GM23338 (cell line): ENCODE data around the gene PDZD11. TPM values are rescaled to one million over a fixed set of nuclear protein-coding genes. Genes with fewer than 3 reads are reported as not detected.
"Not testable (repeated sequence)": the region's sequence is repeated elsewhere in the genome, so short reads cannot be mapped to it uniquely, and the experiment has no call there.

Experiments
- ATAC-seq: fragments of 200-7000 bp; cut with Tn5 transposase; 3 replicates; pipeline ENCODE4 v1.9.1; 2020
- DNase-seq: peaks from one replicate; pipeline ENCODE4 v3.0.0-alpha.2; 2015; ENCODE audit warnings: low spot score
- H2AFZ ChIP-seq: fragments of 200-600 bp; sonication (generic); 2 replicates; pipeline ENCODE4 v1.8.0; 2016; ENCODE audit warnings: antibody characterized with exemption, mild to moderate bottlenecking, moderate library complexity
- H3F3A ChIP-seq: fragments of 200-600 bp; sonication (generic); replicated peaks from 2 replicates; pipeline ENCODE4 v1.8.0; 2017; ENCODE audit warnings: antibody characterized with exemption, mixed run types, low read depth
- H3K27ac ChIP-seq: fragments of 200-600 bp; sonication (generic); 2 replicates; pipeline ENCODE4 v1.6.1; 2016; ENCODE audit warnings: low read depth
- H3K27me3 ChIP-seq: fragments of 200-600 bp; sonication (generic); 2 replicates; pipeline ENCODE4 v1.8.0; 2016; ENCODE audit warnings: mild to moderate bottlenecking, mixed run types, moderate library complexity; ENCODE audit not compliant: insufficient read depth
- H3K36me3 ChIP-seq: fragments of 200-600 bp; sonication (generic); 2 replicates; pipeline ENCODE4 v1.8.0; 2016; ENCODE audit warnings: mild to moderate bottlenecking; ENCODE audit not compliant: insufficient read depth
- H3K4me1 ChIP-seq: fragments of 200-600 bp; sonication (generic); 2 replicates; pipeline ENCODE4 v1.8.0; 2016; ENCODE audit warnings: mild to moderate bottlenecking, moderate library complexity; ENCODE audit not compliant: insufficient read depth
- H3K4me2 ChIP-seq: fragments of 200-600 bp; sonication (generic); 2 replicates; pipeline ENCODE4 v1.7.1; 2017; ENCODE audit warnings: mixed run types
- H3K4me3 ChIP-seq: fragments of 200-600 bp; sonication (generic); 2 replicates; pipeline ENCODE4 v1.6.1; 2016; ENCODE audit warnings: mixed run types
- H3K79me2 ChIP-seq: fragments of 200-600 bp; sonication (generic); replicated peaks from 2 replicates; pipeline ENCODE4 v1.8.0; 2017; ENCODE audit warnings: mild to moderate bottlenecking; ENCODE audit not compliant: insufficient read depth
- H3K9me2 ChIP-seq: fragments of 200-600 bp; sonication (generic); 2 replicates; pipeline ENCODE4 v1.8.0; 2017; ENCODE audit not compliant: insufficient read depth
- H4K20me1 ChIP-seq: fragments of 200-600 bp; sonication (generic); replicated peaks from 2 replicates; pipeline ENCODE4 v1.8.0; 2017; ENCODE audit warnings: mild to moderate bottlenecking; ENCODE audit not compliant: insufficient read depth
- H3K27ac Mint-ChIP-seq: 2 replicates; pipeline ENCODE4 v1.8.0; 2020; ENCODE audit warnings: inconsistent platforms, mild to moderate bottlenecking, moderate library complexity, mixed read lengths
- H3K27me3 Mint-ChIP-seq: 3 replicates; pipeline ENCODE4 v1.8.0; 2022; ENCODE audit warnings: low read depth, mild to moderate bottlenecking, moderate library complexity, mixed read lengths, inconsistent platforms; ENCODE audit not compliant: insufficient read depth, poor library complexity
- H3K36me3 Mint-ChIP-seq: 3 replicates; pipeline ENCODE4 v1.8.0; 2021; ENCODE audit warnings: low read depth, mild to moderate bottlenecking, inconsistent platforms, moderate library complexity, mixed read lengths
- H3K4me1 Mint-ChIP-seq: 3 replicates; pipeline ENCODE4 v1.8.0; 2020; ENCODE audit warnings: mild to moderate bottlenecking, inconsistent platforms, mixed read lengths
- H3K4me3 Mint-ChIP-seq: 3 replicates; pipeline ENCODE4 v1.8.0; 2021; ENCODE audit warnings: moderate library complexity, mild to moderate bottlenecking, inconsistent platforms, mixed read lengths
- H3K9me3 Mint-ChIP-seq: 3 replicates; pipeline ENCODE4 v1.8.0; 2020; ENCODE audit warnings: moderate library complexity, mild to moderate bottlenecking, inconsistent platforms, mixed read lengths
- CTCF ChIP-seq, 2 experiments: fragments of 200-600 bp in 1 of 2; sonication (generic) in 1 of 2; conservative IDR thresholded peaks; 2 replicates each; pipeline versions ENCODE4 v1.5.1 to v1.6.1; 2016 to 2017; ENCODE audit warnings: antibody characterized with exemption in 2 of 2, low read depth in 2 of 2, mild to moderate bottlenecking in 2 of 2, moderate library complexity in 1 of 2
- EZH2 ChIP-seq: fragments of 200-600 bp; sonication (generic); IDR thresholded peaks from one replicate; pipeline ENCODE4 v1.8.0; 2017; ENCODE audit warnings: antibody characterized with exemption, mild to moderate bottlenecking, low read depth; ENCODE audit not compliant: unreplicated experiment
- EZH2phosphoT487 ChIP-seq: fragments of 200-600 bp; sonication (generic); IDR thresholded peaks from one replicate; pipeline ENCODE4 v1.8.1; 2018; ENCODE audit warnings: antibody characterized with exemption; ENCODE audit not compliant: unreplicated experiment
- NANOG ChIP-seq: IDR thresholded peaks from 2 replicates; pipeline ENCODE4 v1.6.1; 2016; ENCODE audit warnings: antibody characterized with exemption, borderline replicate concordance
- ZNF114 ChIP-seq: fragments of 250-450 bp; sonication (Bioruptor Pico); IDR thresholded peaks from 2 replicates; pipeline ENCODE4 v1.5.0; 2020; ENCODE audit warnings: mild to moderate bottlenecking, moderate library complexity
- ZNF331 ChIP-seq: fragments of 250-450 bp; sonication (Bioruptor Pico); IDR thresholded peaks from 2 replicates; pipeline ENCODE4 v1.5.0; 2020; ENCODE audit warnings: low read depth, mild to moderate bottlenecking, moderate library complexity
- polyA plus RNA-seq: library from polyadenylated mRNA; unstranded; fragments of >200 nt; fragmentation: Nextera tagmentation; extraction: Ambion mirVana; gene quantifications from 2 replicates; pipeline ENCODE4 v1.2.1, GENCODE V29; 2016
- total RNA-seq: library from RNA; depleted of rRNA; stranded (reverse); fragments of >200 nt; shearing (Covaris generic); gene quantifications from 2 replicates; pipeline ENCODE4 v1.2.3, GENCODE V29; 2014

The PDZD11 gene
- total and polyA plus RNA-seq, 2 experiments from 2014 or later, result 30.2 to 67.6 TPM

- no peaks in the 10 kb centered on the region for H4K20me1 ChIP-seq
- Mint-ChIP-seq H3K4me3 (no peak overlapping the region), H3K4me1 (peaks cover 2% of the 10 kb centered on the region; the same call in 2 of the 3 replicates), H3K36me3 (no peaks in the 10 kb centered on the region), H3K27ac (no peak overlapping the region), H3K27me3 (no peaks in the 10 kb centered on the region), H3K9me3 (no peaks in the 10 kb centered on the region)
- H3K9me2 ChIP-seq, result no peaks in the 10 kb centered on the region
- no peak for ATAC-seq
- H3K27me3 ChIP-seq, result no peaks in the 10 kb centered on the region
- no peak for DNase-seq
- H3F3A ChIP-seq, result no peaks in the 10 kb centered on the region
- no peak overlapping the region for H3K27ac ChIP-seq
- no peak overlapping the region for H2AFZ ChIP-seq
- no peaks in the 10 kb centered on the region for H3K4me1 ChIP-seq
- H3K4me2 ChIP-seq, result no peak overlapping the region
- no peaks in the 10 kb centered on the region for H3K79me2 ChIP-seq
- no peak overlapping the region for H3K4me3 ChIP-seq
- no peaks in the 10 kb centered on the region for H3K36me3 ChIP-seq
- TF ChIP-seq ZNF331, result no peak
Observed at GRCh38 chrX:70324326-70324725, 34.6 kb upstream of the PDZD11 start.

GRCh38 chrX:70323628-70324027 is 33.9 kb upstream of the PDZD11 start:
- not testable (repeated sequence) for H3K4me3 ChIP-seq, H3K27ac Mint-ChIP-seq, H3K9me3 Mint-ChIP-seq, H3K79me2 ChIP-seq, H3K27me3 Mint-ChIP-seq, H3K27me3 ChIP-seq, H3K4me2 ChIP-seq, H2AFZ ChIP-seq, H3K4me1 ChIP-seq, H3K4me3 Mint-ChIP-seq, H3K36me3 Mint-ChIP-seq, H3K9me2 ChIP-seq, H3K4me1 Mint-ChIP-seq, ATAC-seq, DNase-seq, H4K20me1 ChIP-seq, H3K27ac ChIP-seq, H3K36me3 ChIP-seq, H3F3A ChIP-seq

- Histone ChIP-seq H3K4me1 (no peaks in the 10 kb centered on the region), H3K4me3 (no peak overlapping the region), H4K20me1 (no peaks in the 10 kb centered on the region), H3K27me3 (no peaks in the 10 kb centered on the region), H2AFZ (no peak overlapping the region), H3K4me2 (no peak overlapping the region), H3K9me2 (no peaks in the 10 kb centered on the region), H3F3A (no peaks in the 10 kb centered on the region), H3K79me2 (no peaks in the 10 kb centered on the region), H3K36me3 (no peaks in the 10 kb centered on the region), H3K27ac (no peak overlapping the region)
- Mint-ChIP-seq H3K36me3 (no peaks in the 10 kb centered on the region), H3K4me3 (no peak overlapping the region), H3K27ac (0 out of 2 replicates have a peak overlapping the region, but pooled peaks have one; percentile 8), H3K27me3 (no peaks in the 10 kb centered on the region), H3K4me1 (peaks cover 2% of the 10 kb centered on the region; the same call in 2 of the 3 replicates), H3K9me3 (no peaks in the 10 kb centered on the region)
- no peak for ATAC-seq
- TF ChIP-seq ZNF114 (CRISPR knock-in tag) (no peak), CTCF (conservative IDR thresholded peaks at IDR 0.05; ENCODE audit: low read depth in 2 of 2) (0 out of 4 replicates have a peak, but pooled peaks of 1 of the 2 experiments have one; percentile 22)
- peak; percentile 4 for DNase-seq
Observed at GRCh38 chrX:70322784-70323183, 33.1 kb upstream of the PDZD11 start.

- H3K27ac Mint-ChIP-seq, result no peak overlapping the region
- no peak overlapping the region for H3K4me3 Mint-ChIP-seq
- peaks cover 3% of the 10 kb centered on the region; the same call in 2 of the 3 replicates for H3K4me1 Mint-ChIP-seq
- Histone ChIP-seq H3K4me2 (no peak overlapping the region), H4K20me1 (peaks cover 3% of the 10 kb centered on the region; the same call in 1 of the 2 replicates), H3K9me2 (no peaks in the 10 kb centered on the region), H3K36me3 (0 out of 2 replicates have a peak, but pooled peaks cover 4% of the 10 kb centered on the region), H2AFZ (no peak overlapping the region), H3K4me3 (no peak overlapping the region), H3K79me2 (peaks cover 5% of the 10 kb centered on the region; the same call in 1 of the 2 replicates), H3K27ac (no peak overlapping the region), H3F3A (no peaks in the 10 kb centered on the region), H3K27me3 (no peaks in the 10 kb centered on the region), H3K4me1 (peaks cover 3% of the 10 kb centered on the region; the same call in 1 of the 2 replicates)
- DNase-seq (no peak), ATAC-seq (no peak)
- H3K27me3 Mint-ChIP-seq, result no peaks in the 10 kb centered on the region
- no peaks in the 10 kb centered on the region for H3K9me3 Mint-ChIP-seq
- H3K36me3 Mint-ChIP-seq, result peaks cover 23% of the 10 kb centered on the region; the same call in 2 of the 3 replicates
- TF ChIP-seq EZH2 (no peak), NANOG (no peak), EZH2phosphoT487 (no peak)
Observed at GRCh38 chrX:70313503-70313902, 23.8 kb upstream of the PDZD11 start.
